IPS-NIHi7 (cell line): ENCODE data around the gene NINL.
"Not testable (repeated sequence)": the region's sequence is repeated elsewhere in the genome, so short reads cannot be mapped to it uniquely, and the experiment has no call there.

Experiments used
- DNase-seq: peaks from one replicate; pipeline ENCODE4 v3.0.0; 2012; ENCODE audit warnings: mixed read lengths; ENCODE audit errors: extremely low spot score

The NINL gene

DNA sequence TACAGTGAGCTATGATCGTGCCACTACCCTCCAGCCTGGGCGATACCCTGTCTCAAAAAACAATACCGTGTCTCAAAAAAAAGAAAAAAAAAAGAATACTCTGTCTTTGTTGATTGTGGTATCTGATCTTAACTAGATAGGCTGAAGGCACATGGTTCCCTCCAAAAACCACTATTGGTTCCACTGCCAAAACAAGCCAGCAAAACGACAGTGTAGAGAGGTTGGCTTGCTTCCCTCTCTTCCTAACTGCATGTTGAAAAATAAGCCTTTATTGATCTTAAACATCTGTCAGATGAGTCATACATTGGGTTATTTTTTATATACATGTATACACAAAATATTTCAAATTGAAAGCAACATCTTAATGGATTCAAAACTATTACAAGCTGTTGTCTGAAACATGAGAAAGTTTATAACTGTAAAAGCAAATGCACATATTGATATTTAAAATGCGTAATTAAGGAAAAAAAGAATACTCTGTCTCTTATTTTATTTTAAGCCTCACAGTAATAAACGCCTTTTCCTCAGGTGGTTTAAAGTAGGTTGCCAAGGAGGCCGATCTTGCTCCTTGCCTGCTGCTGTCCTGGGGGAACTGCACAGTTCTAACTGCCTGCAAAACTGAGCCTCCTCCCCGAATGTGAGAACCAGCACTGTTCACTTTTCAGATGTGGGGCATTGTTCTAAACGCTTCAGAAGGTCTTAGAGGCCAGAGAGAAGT is 7.0 kb upstream of the NINL start:
- DNase-seq: no peak

DNA sequence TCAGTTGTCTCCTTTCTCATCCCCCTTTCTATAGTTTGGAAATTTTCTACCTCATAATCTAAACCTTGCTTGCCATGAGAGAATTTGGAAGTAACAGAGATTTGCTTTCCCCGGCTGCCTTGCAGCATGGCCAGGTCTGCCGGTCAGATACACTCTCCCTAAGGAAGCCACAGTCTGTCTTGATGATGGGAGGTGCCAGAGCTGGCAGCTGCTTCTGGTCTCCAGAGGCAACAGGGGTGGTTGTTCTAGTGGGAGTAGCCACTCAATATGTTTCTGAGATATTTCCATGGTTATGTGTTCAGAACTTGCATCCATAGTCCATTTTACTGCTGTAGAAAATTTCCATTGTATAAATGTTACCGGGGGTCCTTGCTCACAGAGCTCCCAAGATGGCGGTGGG is 5.4 kb upstream of the NINL start:
- DNase-seq: not testable (repeated sequence)

DNA sequence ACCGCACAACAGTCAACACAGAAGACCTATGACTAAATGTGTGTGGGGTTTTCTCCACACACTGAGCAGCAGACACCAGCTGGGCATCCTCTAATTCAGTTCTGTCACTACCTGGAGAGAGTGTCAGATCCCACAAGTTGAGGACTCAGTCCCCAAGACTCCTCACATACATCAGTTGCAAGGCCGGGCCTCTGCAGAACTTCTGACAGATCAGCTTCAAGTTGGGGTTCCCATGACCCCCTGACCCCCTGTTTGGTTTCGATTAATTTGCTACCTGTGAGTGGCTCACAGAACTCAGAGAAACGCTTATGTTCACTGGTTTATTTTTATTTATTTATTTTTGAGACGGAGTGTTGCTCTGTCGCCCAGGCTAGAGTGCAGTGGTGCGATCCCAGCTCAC is 3.2 kb upstream of the NINL start:
- no peak for DNase-seq

DNA sequence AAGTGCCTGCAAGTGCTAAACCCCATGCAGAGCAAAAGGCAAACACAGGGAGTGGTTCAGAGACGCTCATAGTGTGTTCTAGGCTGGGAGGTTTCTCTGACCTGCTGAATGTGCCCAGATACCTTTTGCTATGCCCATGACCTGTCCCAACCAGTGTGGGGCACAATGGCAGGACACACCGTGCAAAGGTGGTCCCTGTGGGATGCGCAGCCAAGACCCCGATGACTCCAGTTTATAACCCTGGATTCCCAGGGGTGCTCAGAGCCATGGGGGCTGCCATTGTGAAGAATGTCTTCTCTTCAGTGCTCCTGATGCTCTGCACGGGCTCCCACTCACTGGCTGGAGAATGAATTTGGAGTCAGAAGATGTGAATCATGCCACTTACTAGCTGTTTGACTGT is 2.2 kb upstream of the NINL start:
- no peak for DNase-seq

DNA sequence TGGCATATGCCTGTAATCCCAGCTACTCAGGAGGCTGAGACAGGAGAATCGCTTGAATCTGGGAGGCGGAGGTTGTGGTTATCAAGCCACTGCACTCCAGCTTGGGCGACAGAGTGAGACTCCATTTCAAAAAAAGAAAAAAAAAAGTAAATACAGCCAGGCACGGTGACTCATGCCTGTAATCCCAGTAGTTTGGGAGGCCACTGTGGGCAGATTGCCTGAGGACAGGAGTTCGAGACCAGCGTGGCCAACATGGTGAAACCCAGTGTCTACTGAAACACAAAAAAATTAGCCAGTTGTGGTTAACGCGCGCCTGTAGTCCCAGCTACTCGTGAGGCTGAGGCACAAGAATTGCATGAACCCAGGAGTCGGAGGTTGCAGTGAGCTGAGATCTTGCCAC is 1.5 kb upstream of the NINL start:
- DNase-seq: no peak

DNA sequence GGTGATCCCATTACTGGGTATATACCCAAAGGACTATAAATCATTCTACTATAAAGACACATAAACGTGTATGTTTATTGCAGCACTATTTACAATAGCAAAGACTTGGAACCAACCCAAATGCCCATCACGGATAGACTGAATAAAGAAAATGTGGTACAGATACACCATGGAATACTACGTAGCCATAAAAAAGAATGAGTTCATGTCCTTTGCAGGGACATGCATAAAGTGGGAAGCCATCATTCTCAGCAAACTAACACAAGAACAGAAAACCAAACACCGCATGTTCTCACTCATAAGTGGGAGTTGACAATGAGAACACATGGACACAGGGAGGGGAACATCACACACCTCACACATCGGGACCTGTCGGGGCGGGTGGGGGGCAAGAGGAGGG is 1.7 kb downstream of the NINL start:
- not testable (repeated sequence) for DNase-seq

DNA sequence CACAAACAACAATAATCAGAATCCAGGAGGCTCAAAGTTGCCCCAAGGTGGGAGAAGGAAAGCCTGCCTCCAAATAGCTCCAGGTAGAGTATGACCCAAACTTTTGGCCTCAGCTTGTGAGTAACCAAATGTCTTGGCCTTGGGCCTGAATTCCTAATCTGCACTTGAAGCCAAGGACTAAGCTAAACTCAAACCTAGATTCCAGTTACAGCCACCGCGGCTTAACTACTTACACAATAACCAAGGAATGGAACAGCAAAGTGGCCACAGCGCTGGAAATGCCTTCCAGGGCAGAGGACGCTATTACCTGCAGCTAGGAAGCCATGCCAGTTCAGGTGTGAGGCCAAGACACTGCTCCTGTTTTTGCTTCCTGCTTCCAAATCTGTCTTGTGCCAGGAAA is 4.6 kb downstream of the NINL start:
- no peak for DNase-seq

DNA sequence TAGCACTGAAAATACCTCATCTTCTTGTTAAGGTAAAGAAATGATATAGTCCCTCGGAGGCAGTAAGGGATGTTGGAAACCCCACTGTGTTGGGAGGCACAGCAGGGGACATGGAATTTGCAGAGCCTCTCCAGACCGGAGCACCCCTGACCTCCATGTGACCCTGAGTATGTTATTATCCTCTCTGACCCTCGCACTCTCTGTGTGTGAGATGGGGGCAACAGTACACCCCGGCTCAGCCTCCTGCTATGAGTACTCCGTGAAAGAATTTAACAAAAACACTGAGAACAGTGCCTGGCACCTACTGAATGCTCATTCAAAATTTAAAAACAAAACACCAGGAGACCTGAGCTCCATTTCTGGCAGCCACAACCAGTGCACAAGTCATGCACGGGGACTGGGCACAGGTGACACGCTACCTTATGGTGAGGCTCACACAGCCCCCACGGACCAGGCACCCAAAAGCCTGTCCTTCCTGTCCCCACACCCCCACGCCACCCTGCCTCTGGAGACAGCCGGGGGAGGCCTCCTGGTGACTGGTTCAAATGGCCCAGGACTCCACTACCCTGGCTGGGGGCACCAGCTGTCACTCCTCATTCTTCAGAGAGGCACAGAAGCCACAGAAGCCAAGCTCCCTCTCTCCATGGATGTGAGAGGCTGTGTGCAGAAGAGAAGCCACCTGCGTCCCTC is 6.1 kb downstream of the NINL start:
- no peak for DNase-seq

DNA sequence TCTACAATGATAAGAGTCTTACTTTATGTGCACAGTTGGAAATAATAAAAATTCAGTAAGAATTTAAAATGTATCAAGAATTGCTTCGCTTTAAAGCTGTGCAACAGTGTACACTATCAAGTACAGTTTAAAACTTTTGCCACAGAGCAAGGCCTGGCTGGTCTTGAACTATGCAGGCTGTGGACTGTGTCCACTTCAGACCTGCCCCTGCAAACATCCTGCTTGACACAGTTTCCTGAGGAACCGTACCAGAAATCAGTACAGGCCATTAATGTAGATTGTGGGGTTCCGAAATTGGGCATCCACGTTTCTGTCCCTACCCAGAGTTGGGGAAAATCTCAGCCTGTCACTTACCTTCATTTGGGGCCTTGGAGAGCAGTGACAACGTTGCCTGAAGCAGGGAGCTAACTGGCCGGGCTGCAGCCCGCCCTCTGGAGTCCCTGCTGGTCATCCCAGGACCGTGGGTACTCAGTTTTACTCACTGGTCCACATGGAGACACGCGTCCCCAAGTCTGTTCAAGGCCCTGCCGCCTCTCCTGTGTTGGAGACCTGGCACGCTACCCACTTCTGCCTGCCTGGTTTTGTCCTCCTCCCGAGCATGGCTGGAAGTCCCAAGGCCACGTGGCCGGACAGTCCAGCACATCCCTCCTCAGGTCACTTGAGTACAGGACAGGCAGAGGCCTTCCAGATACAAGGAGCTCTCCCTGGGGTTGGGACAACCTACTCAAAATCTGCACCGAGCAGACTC is 8.4 kb downstream of the NINL start:
- DNase-seq: no peak

DNA sequence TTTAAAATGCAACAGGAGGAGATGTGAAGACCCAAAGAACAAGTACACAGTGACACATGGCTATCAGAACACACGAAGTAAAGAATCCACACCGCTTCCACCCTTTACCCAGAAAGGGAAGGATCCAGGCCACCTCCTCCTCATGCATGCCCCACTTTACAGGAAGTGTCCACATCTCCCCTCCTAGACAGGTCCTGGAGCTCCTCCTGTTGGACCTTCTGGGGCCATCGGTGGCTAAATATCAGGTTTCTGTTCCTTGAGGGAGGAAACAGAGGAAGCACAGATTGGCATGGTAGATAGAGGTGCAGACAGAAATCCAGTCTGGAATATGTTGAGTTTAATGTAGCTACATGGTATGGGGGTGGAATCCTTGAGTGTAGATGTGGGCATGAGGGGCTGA is 10.9 kb downstream of the NINL start:
- peak; percentile 52 for DNase-seq

DNA sequence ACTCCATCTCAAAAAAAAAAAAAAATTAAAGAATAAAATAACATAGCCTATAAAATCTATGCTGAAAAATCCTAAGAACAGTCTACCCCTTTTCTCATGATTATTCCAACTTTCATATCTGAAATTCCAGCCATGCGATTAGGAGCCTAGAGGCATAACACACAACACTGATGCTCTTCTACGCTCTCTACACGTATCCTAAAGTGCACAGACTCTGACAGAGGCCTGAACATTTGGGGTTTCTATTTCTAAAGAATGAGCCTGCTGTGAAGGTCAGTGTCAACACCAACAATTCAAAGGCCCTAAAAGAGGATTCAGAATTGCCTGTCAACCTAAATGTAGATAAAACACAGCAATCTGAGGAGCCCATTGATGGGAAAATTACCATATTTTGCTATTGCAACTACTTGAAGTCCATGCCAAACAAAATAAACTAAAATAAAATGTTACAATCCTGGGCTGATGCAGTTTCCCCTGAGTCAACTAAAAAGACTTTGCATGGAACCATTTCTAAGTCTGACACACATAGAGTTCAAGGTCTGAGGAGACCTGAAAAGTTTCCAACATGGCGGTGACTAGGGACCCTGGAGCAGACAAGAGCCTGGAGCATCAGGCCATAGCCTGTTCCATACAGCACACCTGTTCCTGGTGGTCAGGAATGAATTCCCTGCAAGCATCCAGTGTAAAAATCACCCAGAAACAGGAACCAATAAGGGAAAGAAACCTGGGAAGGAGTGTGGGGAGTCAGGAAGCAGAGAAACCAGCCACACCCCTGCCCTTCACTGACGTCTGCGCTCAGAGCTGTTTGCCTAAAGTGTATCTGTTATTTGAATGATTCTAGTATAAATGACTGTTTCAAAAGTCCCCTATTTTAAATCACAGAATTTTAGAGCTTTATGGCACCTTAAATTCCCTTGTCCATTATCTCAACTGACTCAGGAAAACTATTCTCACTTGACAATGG is 11.8 kb downstream of the NINL start:
- DNase-seq: no peak

DNA sequence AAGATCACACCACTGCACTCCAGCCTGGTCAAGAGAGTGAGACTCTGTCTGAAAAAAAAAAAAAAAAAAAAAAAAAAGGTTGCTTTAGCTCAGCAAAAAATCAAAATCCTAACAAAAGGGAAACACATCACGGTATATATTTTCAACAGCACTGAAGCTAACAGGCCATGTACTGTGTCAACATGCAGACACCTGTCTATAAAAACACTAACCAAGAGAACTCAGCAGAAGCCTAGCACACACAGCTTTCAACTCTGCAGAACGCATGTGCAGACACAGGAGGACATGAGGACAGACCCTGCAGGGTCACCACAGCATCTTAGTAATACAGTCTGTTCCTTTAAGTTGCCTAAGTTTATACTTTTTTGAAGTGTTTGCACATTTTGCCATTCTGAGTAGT is 13.5 kb downstream of the NINL start:
- DNase-seq: no peak

DNA sequence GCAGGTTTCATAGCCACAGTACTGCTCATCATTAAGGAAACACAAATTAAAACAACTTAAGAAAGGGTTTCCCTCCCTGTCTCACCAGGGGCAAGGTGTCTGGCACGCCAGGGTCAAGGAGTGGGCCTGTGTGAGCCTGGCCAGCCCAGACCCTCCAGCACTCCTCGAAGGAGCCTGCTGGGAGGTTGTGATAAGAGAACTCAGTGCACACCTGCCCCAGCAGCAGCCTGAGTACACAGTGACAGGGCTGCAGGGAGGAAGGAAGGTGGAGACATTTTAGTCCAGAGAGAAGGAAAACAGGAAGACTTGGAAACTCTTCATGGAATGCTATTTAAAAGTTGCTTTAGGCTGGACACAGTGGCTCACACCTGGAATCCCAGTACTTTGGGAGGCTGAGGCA is 14.1 kb downstream of the NINL start:
- no peak for DNase-seq

DNA sequence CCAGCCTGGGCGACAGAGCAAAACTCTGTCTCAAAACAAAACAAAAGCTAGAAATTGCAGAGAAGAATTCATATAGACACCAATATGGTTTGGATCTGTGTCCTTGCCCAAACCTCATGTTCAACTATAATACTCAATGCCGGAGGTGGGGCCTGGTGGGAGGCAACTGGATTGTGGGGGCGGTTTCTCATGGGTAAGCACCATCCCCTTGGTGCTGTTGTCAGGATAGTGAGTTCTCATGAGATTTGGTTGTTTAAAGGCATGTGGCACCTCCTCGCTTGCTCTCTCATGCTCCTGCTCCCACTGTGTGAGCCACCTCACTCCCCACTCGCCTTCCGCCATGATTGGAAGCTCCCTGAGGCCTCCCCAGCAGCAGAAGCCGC is 15.2 kb downstream of the NINL start:
- no peak for DNase-seq

DNA sequence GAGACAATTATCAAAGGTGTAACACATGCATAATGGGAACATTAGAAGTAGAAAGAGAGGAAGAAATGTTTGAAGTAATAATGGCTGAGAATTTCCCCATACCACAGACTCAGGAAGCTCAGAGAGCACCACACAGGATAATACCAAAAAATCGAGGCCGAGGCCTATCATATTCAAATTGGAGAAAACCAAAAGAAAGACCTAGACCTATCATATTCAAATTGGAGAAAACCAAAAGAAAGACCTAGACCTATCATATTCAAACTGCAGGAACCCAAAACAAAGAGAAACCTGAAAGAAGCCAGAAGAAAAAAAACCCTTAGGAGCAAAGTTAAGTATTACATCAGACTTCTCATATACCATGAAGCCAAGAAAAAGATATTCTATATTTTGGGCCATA is 18.0 kb downstream of the NINL start:
- no peak for DNase-seq

DNA sequence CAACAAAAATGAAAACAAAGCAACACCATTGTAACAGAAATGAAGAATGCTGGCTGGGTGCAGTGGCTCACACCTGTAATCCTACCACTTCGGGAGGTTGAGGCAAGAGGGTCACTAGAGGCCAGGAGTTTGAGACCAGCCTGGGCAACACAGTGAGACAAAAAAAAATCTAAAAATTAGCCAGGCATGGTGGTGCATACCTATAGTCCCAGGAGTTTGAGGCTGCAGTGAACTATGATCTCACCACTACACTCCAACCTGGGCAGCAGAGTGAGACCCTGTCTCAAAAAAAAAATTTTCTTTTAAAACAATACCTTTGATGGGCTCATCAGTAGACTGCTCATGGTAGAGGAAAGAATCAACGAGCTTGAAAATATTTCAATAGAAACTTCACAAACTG is 18.5 kb downstream of the NINL start:
- no peak for DNase-seq

DNA sequence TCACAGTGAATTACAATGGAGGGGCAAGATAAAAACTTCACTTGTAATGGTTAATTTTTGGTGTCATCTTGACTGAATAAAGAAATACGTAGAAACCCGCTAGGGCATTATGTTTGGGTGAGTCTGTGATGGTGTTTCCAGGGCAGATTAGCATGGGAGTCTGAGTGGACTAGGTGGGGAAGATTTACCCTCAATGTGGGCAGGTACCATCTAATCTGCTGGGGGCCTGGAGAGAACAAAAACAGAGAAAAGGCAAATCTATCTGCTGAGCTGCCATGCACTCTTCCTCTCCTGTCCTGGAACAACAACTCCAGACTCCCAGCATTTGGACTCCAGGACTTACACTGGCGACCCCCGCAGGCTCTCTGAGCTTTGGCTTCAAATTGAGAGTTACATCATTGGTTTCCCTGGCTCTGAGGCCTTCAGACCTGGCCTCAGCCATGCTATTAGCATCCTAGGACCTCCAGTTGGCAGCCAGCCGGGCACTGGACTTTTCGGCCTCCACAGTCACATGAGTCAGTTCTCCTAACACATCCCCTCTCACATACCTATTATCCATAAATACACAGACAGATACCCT is 19.7 kb downstream of the NINL start:
- no peak for DNase-seq

DNA sequence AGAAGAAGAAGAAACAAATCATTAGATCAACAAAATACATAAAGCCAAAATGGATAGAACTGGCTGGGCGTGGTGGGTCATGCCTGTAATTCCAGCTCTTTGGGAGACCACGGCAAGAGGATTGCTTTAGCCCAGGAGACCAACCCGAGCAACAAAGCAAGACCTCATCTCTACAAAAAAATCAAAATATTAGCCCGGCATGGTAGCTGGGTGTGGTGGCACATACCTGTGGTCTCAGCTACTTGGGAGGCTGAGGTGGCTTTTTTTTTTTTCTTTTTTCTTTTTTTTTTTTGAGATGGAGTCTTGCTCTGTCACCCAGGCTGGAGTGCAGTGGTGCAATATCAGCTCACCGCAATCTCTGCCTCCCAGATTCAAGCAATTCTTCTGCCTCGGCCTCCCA is 21.5 kb downstream of the NINL start:
- DNase-seq: no peak

DNA sequence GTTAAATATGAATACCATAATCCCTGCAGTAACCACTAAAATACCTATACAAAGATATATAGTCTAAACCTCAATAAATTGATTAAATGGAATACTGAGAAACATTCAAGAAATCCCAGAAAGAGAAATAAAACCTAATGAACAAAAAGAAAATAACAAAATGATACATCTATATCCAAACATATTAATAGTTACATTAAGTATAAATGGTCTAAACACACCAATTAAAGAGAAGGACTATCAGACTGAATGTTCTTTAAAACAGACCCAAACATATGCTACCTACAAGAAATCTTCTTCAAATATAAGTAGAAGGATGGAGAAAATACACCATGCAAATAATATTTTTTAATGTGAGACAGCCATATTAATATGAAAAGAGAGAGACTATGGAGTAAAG is 22.0 kb downstream of the NINL start:
- no peak for DNase-seq

DNA sequence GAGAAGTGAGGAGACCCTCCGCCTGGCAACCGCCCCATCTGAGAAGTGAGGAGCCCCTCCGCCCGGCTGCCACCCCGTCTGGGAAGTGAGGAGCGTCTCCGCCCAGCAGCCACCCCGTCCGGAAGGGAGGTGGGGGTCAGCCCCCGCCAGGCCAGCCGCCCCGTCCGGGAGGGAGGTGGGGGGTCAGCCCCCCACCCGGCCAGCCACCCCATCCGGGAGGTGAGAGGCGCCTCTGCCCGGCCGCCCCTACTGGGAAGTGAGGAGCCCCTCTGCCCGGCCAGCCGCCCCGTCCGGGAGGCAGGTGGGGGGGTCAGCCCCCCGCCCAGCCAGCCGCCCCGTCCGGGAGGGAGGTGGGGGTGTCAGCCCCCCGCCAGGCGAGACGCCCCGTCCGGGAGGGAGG is 23.6 kb downstream of the NINL start:
- DNase-seq: not testable (repeated sequence)

DNA sequence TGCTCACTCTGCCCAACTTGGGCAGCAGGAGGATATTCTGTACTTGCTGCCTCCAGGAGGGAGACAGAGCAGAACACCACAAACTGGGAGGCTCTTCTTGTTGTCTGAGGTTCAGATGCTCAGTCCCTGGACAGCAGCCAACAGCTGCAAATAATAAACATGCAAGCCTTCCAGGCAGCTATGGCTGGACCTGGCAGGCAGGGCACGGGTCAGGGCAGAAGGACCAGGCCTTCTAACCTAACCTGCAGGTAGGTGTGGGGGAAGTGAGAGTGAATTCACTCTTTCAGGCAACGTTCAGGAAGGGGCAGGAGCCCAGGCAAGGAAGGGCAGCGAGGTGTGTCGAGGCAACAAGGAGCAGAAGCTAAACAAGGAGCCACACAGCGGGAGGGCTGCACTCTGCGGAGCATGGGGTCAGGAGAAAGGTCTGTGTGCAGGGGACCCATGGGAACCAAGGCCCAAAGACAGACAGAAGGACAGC is 31.5 kb downstream of the NINL start:
- DNase-seq: no peak
